Mesenchymal stem cell (in vitro differentiated cells and primary cell): ENCODE data around the gene DHRS1.

Experiments
- DNase-seq: peaks from one replicate; pipeline ENCODE4 v3.0.0-alpha.2; 2013
- H2AFZ ChIP-seq: one replicate; pipeline ENCODE4 v1.6.1; 2013; ENCODE audit warnings: low read depth, mild to moderate bottlenecking, control low read depth, inconsistent platforms, low read length, moderate library complexity
- H2AK5ac ChIP-seq: 2 replicates; pipeline ENCODE4 v1.6.1; 2013; ENCODE audit warnings: low read length, moderate library complexity, mild to moderate bottlenecking, inconsistent platforms; ENCODE audit not compliant: severe bottlenecking
- H2BK120ac ChIP-seq: one replicate; pipeline ENCODE4 v1.6.1; 2013; ENCODE audit warnings: low read depth, mild to moderate bottlenecking, inconsistent platforms, low read length, moderate library complexity
- H2BK12ac ChIP-seq, 2 experiments: one replicate each; pipeline ENCODE4 v1.6.1; 2013; ENCODE audit warnings: inconsistent platforms in 2 of 2, low read length in 2 of 2, mild to moderate bottlenecking in 2 of 2, moderate library complexity in 2 of 2, control low read depth in 1 of 2
- H2BK15ac ChIP-seq: one replicate; pipeline ENCODE4 v1.6.1; 2013; ENCODE audit warnings: mild to moderate bottlenecking, low read depth, inconsistent platforms; ENCODE audit not compliant: poor library complexity, severe bottlenecking
- H2BK5ac ChIP-seq: 2 replicates; pipeline ENCODE4 v1.6.1; 2013; ENCODE audit warnings: low read depth, mild to moderate bottlenecking, low read length, control low read depth, inconsistent platforms; ENCODE audit not compliant: poor library complexity, severe bottlenecking
- H3K14ac ChIP-seq, 2 experiments: one replicate each; pipeline ENCODE4 v1.6.1; 2013; ENCODE audit warnings: inconsistent platforms in 2 of 2, low read length in 2 of 2, control low read depth in 1 of 2, mild to moderate bottlenecking in 1 of 2, moderate library complexity in 1 of 2
- H3K18ac ChIP-seq, 2 experiments: one replicate each; pipeline ENCODE4 v1.6.1; 2013; ENCODE audit warnings: inconsistent platforms in 2 of 2, low read length in 2 of 2, control low read depth in 1 of 2, low read depth in 1 of 2, mild to moderate bottlenecking in 1 of 2
- H3K23ac ChIP-seq, 2 experiments: one replicate each; pipeline ENCODE4 v1.6.1; 2013; ENCODE audit warnings: inconsistent platforms in 2 of 2, low read length in 2 of 2, mild to moderate bottlenecking in 2 of 2, moderate library complexity in 2 of 2, control low read depth in 1 of 2
- H3K27ac ChIP-seq: 2 replicates; pipeline ENCODE4 v1.5.1; 2013; ENCODE audit warnings: mild to moderate bottlenecking, moderate library complexity, low read length, control low read depth, inconsistent platforms; ENCODE audit not compliant: poor library complexity, severe bottlenecking
- H3K27me3 ChIP-seq, 2 experiments: 2 replicates each; pipeline versions ENCODE4 v1.6.1 to v1.7.0; 2013; ENCODE audit warnings: low read length in 2 of 2, mild to moderate bottlenecking in 2 of 2, moderate library complexity in 2 of 2, control low read depth in 1 of 2, inconsistent platforms in 1 of 2; ENCODE audit not compliant: control insufficient read depth in 1 of 2, insufficient read depth in 1 of 2
- H3K36me3 ChIP-seq, 2 experiments: 2 replicates each; pipeline versions ENCODE4 v1.6.1 to v1.7.0; 2013; ENCODE audit warnings: low read length in 2 of 2, control low read depth in 1 of 2, inconsistent platforms in 1 of 2, low read depth in 1 of 2, mild to moderate bottlenecking in 1 of 2; ENCODE audit not compliant: insufficient read depth in 2 of 2, control insufficient read depth in 1 of 2
- H3K4ac ChIP-seq, 2 experiments: one replicate each; pipeline ENCODE4 v1.6.1; 2013; ENCODE audit warnings: inconsistent platforms in 2 of 2, low read length in 2 of 2, mild to moderate bottlenecking in 2 of 2, moderate library complexity in 2 of 2, control low read depth in 1 of 2, low read depth in 1 of 2
- H3K4me1 ChIP-seq: 2 replicates; pipeline ENCODE4 v1.6.1; 2013; ENCODE audit warnings: low read depth, low read length, control low read depth; ENCODE audit not compliant: control insufficient read depth, insufficient read depth
- H3K4me2 ChIP-seq: 2 replicates; pipeline ENCODE4 v1.6.1; 2013; ENCODE audit warnings: low read length, mild to moderate bottlenecking, inconsistent platforms; ENCODE audit not compliant: poor library complexity, severe bottlenecking
- H3K4me3 ChIP-seq, 2 experiments: 2 replicates each; pipeline versions ENCODE4 v1.5.1 to v1.7.0; 2013; ENCODE audit warnings: low read length in 2 of 2, mild to moderate bottlenecking in 2 of 2, control low read depth in 1 of 2, low read depth in 1 of 2; ENCODE audit not compliant: insufficient read depth in 1 of 2
- H3K79me1 ChIP-seq: replicated peaks from 2 replicates; pipeline ENCODE4 v1.6.1; 2013; ENCODE audit warnings: mild to moderate bottlenecking, control low read depth, low read length, inconsistent platforms; ENCODE audit not compliant: poor library complexity, severe bottlenecking
- H3K9ac ChIP-seq: 2 replicates; pipeline ENCODE4 v1.7.0; 2013; ENCODE audit warnings: mild to moderate bottlenecking, low read length, moderate library complexity
- H3K9me3 ChIP-seq: 2 replicates; pipeline ENCODE4 v1.7.0; 2013; ENCODE audit warnings: mild to moderate bottlenecking, low read length; ENCODE audit not compliant: control insufficient read depth
- H4K8ac ChIP-seq: one replicate; pipeline ENCODE4 v1.6.1; 2013; ENCODE audit warnings: inconsistent platforms, mild to moderate bottlenecking, low read length, moderate library complexity
- H4K91ac ChIP-seq: one replicate; pipeline ENCODE4 v1.6.1; 2013; ENCODE audit warnings: mild to moderate bottlenecking, low read length, inconsistent platforms
- WGBS: methylation state at CpG from one replicate; pipeline ENCODE4 v1.1.7; 2013; ENCODE audit warnings: mixed read lengths; 5-methylcytosine and 5-hydroxymethylcytosine counted together

Gene DHRS1

DNA sequence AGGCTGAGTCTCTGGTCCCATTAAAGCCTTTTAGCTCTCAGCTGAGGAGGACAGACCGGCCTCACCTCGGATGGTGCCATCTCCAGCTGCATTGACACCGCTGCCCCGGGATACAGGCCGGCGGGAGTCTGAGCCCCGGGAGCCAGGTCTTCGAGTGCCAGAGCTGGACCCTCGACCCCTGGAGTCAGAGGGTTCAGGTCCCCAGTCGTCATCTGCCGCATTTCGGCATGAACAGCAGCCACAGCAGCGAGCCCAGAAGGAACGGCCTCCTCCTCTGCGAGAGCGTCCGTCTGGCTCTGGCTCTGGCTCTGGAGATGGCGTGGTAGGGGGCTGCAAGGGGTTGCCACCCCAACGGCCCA lies 37.6 kb downstream of the DHRS1 start:
- H2AFZ ChIP-seq, result no peak overlapping the region
- no peaks in the 10 kb centered on the region for H3K79me1 ChIP-seq
- peaks cover 25 to 54% of the 10 kb centered on the region in 2 experiments for H3K36me3 ChIP-seq
- 91% methylated on average over 19 of the region's 19 CpGs for WGBS
- no peak overlapping the region for H3K4me2 ChIP-seq
- no peak overlapping the region for H2BK120ac ChIP-seq
- H3K9me3 ChIP-seq, result no peaks in the 10 kb centered on the region
- H3K4me1 ChIP-seq, result peaks cover 6% of the 10 kb centered on the region
- H3K27me3 ChIP-seq, result no peaks in the 10 kb centered on the region
- no peak overlapping the region for H3K23ac ChIP-seq
- no peak overlapping the region for H4K8ac ChIP-seq
- no peak overlapping the region for H2BK5ac ChIP-seq
- no peak overlapping the region for H2BK12ac ChIP-seq
- no peak overlapping the region for H3K14ac ChIP-seq
- no peak overlapping the region for H3K4me3 ChIP-seq
- H2AK5ac ChIP-seq, result no peak overlapping the region
- no peak overlapping the region for H3K27ac ChIP-seq
- no peak for DNase-seq
- H3K18ac ChIP-seq, result no peak overlapping the region
- H3K9ac ChIP-seq, result no peak overlapping the region
- H2BK15ac ChIP-seq, result no peak overlapping the region
- no peak overlapping the region for H4K91ac ChIP-seq
- no peak overlapping the region for H3K4ac ChIP-seq

DNA sequence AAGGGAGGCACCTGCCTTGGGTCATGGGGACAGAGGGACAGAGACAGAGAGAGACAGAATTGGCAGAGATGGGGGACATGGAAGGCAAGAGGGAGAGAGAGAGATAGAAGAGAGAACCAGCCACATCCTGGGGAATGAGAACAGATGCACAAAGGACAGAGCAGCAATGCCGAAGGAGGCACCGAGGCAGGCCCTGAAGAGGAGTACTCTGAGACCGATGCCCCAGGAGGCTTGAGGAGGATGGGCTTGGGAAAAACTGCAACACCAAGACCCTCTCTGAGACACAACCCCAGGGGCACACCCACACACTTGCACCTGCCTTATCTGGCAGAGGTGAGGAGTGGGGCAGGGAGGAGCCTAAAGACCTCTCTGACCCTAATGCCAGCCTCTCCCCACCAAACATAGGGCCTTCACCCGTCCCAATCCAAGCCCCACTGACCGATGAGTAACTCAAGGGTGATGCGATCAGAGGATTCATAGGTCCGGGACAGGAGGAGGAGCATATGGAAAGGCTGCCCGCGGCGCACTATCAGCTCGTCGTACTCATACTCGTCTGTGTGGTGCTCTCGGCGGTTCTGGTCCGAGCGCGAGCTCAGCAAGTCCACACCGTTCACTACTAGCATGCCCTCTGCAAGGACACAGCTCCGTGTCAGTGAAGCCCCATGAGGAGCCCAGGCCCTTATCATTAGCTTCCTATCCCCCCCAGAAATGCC lies 38.2 kb downstream of the DHRS1 start:
- H4K8ac ChIP-seq, result no peak overlapping the region
- H2BK12ac ChIP-seq, result no peak overlapping the region
- H3K23ac ChIP-seq, result no peak overlapping the region
- no peak overlapping the region for H3K4me2 ChIP-seq
- DNase-seq, result no peak
- no peak overlapping the region for H3K18ac ChIP-seq
- peaks cover 6% of the 10 kb centered on the region for H3K4me1 ChIP-seq
- no peak overlapping the region for H2BK5ac ChIP-seq
- 94% methylated on average over 19 of the region's 20 CpGs for WGBS
- H3K9ac ChIP-seq, result no peak overlapping the region
- peaks cover 19 to 49% of the 10 kb centered on the region in 2 experiments for H3K36me3 ChIP-seq
- H4K91ac ChIP-seq, result no peak overlapping the region
- no peak overlapping the region for H3K4ac ChIP-seq
- H2AFZ ChIP-seq, result no peak overlapping the region
- no peak overlapping the region for H3K14ac ChIP-seq
- H3K79me1 ChIP-seq, result no peaks in the 10 kb centered on the region
- H3K27ac ChIP-seq, result no peak overlapping the region
- H2BK15ac ChIP-seq, result no peak overlapping the region
- H3K27me3 ChIP-seq, result no peaks in the 10 kb centered on the region
- H2BK120ac ChIP-seq, result no peak overlapping the region
- H3K4me3 ChIP-seq, result no peak overlapping the region
- no peaks in the 10 kb centered on the region for H3K9me3 ChIP-seq
- H2AK5ac ChIP-seq, result no peak overlapping the region

DNA sequence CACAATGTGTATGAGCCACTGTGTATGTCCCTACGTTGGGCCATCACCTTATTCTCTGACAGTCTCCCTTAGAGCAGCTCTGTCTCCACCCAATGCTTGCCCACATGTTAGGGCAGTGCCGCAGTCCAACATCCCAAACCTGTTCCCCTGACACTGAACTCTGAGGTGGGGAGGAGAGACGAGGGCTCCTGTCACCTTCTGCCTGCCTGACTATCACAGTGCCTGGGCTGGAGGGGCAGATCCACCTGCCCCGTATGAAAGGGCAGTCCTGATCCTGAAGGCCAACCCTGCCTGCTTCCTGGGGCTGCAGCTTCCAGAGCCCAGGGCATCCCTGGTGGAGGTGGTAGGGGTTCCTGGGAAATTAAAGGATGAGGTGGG lies 38.8 kb downstream of the DHRS1 start:
- Histone ChIP-seq H3K79me1 (no peaks in the 10 kb centered on the region), H3K4ac (no peak overlapping the region), H2BK12ac (no peak overlapping the region), H2AK5ac (no peak overlapping the region), H3K4me1 (peaks cover 4% of the 10 kb centered on the region), H4K8ac (no peak overlapping the region), H3K23ac (no peak overlapping the region), H3K9me3 (no peaks in the 10 kb centered on the region), H3K27me3 (no peaks in the 10 kb centered on the region), H2BK5ac (no peak overlapping the region), H3K14ac (no peak overlapping the region), H3K9ac (no peak overlapping the region), H3K4me3 (no peak overlapping the region), H2AFZ (no peak overlapping the region), H2BK15ac (no peak overlapping the region), H3K4me2 (no peak overlapping the region), H2BK120ac (no peak overlapping the region), H4K91ac (no peak overlapping the region), H3K36me3 (peaks cover 14 to 43% of the 10 kb centered on the region in 2 experiments), H3K18ac (no peak overlapping the region), H3K27ac (no peak overlapping the region)
- WGBS, result 88% methylated on average over 4 of the region's 4 CpGs
- no peak for DNase-seq

DNA sequence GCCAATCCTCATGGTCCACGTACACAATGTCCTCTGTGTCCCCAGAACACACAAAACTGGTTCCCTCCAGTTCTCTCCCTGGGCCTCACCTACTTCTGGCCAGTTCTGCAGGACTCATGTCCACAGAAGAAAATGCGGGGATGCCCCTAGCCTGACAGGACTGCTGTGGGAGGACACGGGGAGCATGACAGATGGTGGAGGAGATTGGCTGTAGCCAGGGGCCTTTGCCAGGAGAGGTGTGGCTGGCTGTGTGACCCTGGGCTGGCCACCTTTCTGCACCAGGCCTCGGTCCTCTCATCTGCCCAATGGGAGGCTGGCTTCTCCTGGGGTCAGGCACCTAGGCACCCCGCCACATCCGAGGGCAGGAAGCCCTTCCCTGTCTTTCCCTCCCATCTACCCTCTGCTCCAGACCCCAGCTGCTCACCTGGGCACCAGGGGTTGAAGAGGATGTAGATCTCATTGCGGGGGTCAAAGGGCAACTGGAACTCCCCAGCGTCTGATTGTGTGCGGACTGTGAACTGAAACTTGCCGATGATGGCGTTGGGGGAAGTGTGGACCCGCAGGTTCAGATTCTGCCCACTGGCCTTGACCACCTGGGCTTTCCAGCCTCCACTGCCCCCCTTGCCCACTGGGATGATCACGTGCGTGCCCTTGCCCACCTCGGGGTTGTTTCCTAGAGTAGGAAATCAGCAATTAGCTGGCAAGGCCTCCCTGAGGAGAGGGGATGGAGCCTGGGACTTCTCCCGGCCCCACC lies 39.4 kb downstream of the DHRS1 start:
- no peak overlapping the region for H3K4me2 ChIP-seq
- H3K4me3 ChIP-seq, result no peak overlapping the region
- H3K36me3 ChIP-seq, result peaks cover 14 to 41% of the 10 kb centered on the region in 2 experiments
- H2BK5ac ChIP-seq, result no peak overlapping the region
- peaks cover 4% of the 10 kb centered on the region for H3K4me1 ChIP-seq
- H3K27ac ChIP-seq, result no peak overlapping the region
- H3K18ac ChIP-seq, result no peak overlapping the region
- H3K79me1 ChIP-seq, result no peaks in the 10 kb centered on the region
- no peak overlapping the region for H3K9ac ChIP-seq
- 90% methylated on average over 16 of the region's 16 CpGs for WGBS
- H3K27me3 ChIP-seq, result no peaks in the 10 kb centered on the region
- no peak overlapping the region for H3K14ac ChIP-seq
- H2BK15ac ChIP-seq, result no peak overlapping the region
- no peak overlapping the region for H4K91ac ChIP-seq
- no peak overlapping the region for H3K4ac ChIP-seq
- no peak overlapping the region for H3K23ac ChIP-seq
- no peak for DNase-seq
- no peak overlapping the region for H2AFZ ChIP-seq
- no peak overlapping the region for H2BK12ac ChIP-seq
- no peak overlapping the region for H2AK5ac ChIP-seq
- H4K8ac ChIP-seq, result no peak overlapping the region
- H2BK120ac ChIP-seq, result no peak overlapping the region
- no peaks in the 10 kb centered on the region for H3K9me3 ChIP-seq
